HG03135 (cell line): ENCODE results near the gene WDR41.
"Not testable (repeated sequence)": the region's sequence is repeated elsewhere in the genome, so short reads cannot be mapped to it uniquely, and the experiment has no call there.

Source experiments
- ATAC-seq: cut with Tn5 transposase; IDR thresholded peaks from one replicate; pipeline ENCODE4 v1.9.1; 2021; ENCODE audit warnings: mild to moderate bottlenecking, moderate library complexity; ENCODE audit not compliant: unreplicated experiment

The WDR41 gene

GRCh38 chr5:77413049-77413448 lies 79.1 kb downstream of the WDR41 start:
- ATAC-seq = no peak

GRCh38 chr5:77409870-77410621 lies 82.1 kb downstream of the WDR41 start:
- ATAC-seq = no peak

GRCh38 chr5:77407152-77407551 lies 85.0 kb downstream of the WDR41 start:
- no peak for ATAC-seq

- ATAC-seq = no peak
Measured at GRCh38 chr5:77402796-77403195, 89.3 kb downstream of the WDR41 start.

GRCh38 chr5:77400645-77401044 lies 91.5 kb downstream of the WDR41 start:
- ATAC-seq = no peak

GRCh38 chr5:77398896-77399295 lies 93.2 kb downstream of the WDR41 start:
- no peak for ATAC-seq

- ATAC-seq = no peak
Measured at GRCh38 chr5:77398458-77398857, 93.7 kb downstream of the WDR41 start.

GRCh38 chr5:77397686-77398292 lies 94.3 kb downstream of the WDR41 start:
- no peak for ATAC-seq

GRCh38 chr5:77396017-77396416 lies 96.1 kb downstream of the WDR41 start:
- ATAC-seq = no peak

- no peak for ATAC-seq
Measured at GRCh38 chr5:77394064-77394715, 97.9 kb downstream of the WDR41 start.

- ATAC-seq = no peak
Measured at GRCh38 chr5:77391240-77391765, 100.8 kb downstream of the WDR41 start.

- ATAC-seq = no peak
Measured at GRCh38 chr5:77390795-77391194, 101.3 kb downstream of the WDR41 start.

GRCh38 chr5:77390221-77390620 lies 101.9 kb downstream of the WDR41 start:
- ATAC-seq = no peak

- ATAC-seq = no peak
Measured at GRCh38 chr5:77389746-77390145, 102.4 kb downstream of the WDR41 start.

GRCh38 chr5:77386340-77386739 lies 105.8 kb downstream of the WDR41 start:
- ATAC-seq = not testable (repeated sequence)

- not testable (repeated sequence) for ATAC-seq
Measured at GRCh38 chr5:77383336-77383735, 108.8 kb downstream of the WDR41 start.
